ENCODE results near the gene ZFTA. TPM values are rescaled to one million over a fixed set of nuclear protein-coding genes. Genes with fewer than 3 reads are reported as not detected.

Gene ZFTA
- total and polyA plus RNA-seq, 2 donors (not counting 3 experiments of a cell fraction or from before 2014, with no cell fraction given): 9.9 to 25.2 TPM

DNA sequence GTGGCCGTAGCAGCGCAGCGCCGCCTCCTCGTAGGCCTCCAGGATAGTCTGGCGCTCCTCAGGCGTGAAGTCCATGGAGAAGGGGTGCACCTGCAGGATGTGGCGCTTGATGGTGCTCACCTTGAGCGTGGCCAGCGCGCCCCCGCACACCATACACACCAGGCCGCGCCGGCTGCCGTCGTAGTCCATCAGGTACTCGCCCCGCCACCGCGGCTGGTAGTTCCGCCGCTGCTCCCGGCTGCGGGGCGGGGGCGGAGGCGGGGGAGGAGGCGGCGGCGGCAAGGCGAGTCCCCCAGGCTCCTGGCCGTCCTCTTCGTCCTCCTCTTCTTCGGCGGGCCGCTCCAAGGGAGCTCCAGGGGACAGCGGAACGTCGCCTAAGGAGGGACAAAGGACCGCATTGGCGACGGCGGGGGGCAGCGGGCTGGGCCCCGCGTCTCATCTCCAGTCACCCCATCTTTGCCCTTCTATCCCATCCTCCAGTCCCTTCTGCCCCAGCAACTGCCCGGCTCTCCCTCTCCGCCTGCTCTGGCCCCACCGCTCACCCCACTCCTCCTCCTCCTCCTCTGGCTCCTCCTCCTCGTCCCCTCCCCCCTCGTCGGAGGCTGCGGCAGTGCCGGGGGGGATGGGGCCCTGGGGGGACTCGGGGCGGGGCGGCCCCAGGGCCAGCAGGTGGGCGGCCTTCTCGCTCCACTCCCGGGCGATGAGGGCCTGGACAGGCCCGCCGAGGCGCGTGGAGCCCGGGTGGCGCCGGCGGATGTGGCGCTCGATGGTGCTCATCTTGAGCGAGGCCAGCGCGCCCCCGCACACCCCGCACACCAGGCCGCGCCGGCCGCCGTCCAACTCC lies 4.9 kb downstream of the ZFTA start:
- no TSS peak for BruUV-seq (replicated peaks)
- ChIA-PET CTCF (interaction anchor here (1.5 kb wide), 1 partner anchor 386 kb away, joined by 4 read pairs; no protein-coding TSS in a partner anchor), POLR2A (no interaction called here)
- dilution Hi-C loops (cut with MboI; ENCODE audit: extremely low pct_ligation_motif_present, low sequenced_read_pairs): no loop called here
- Histone ChIP-seq H3K9me3 (replicated peaks; ENCODE audit: control insufficient read depth, insufficient read depth, low read length) (no peaks in the 10 kb centered on the region), H3K9me1 (replicated peaks; ENCODE audit: control insufficient read depth, extremely low read depth, insufficient read depth, low read length) (no peaks in the 10 kb centered on the region), H3K4me3 (replicated peaks in 1 of 3; ENCODE audit: insufficient read depth in 1 of 3, low read depth in 1 of 3, low read length in 3 of 3) (peak overlapping the region in 1 of 3 experiments; percentile 20), H3K36me3 (ENCODE audit: control insufficient read depth in 2 of 2, extremely low read depth in 1 of 2, insufficient read depth in 2 of 2, low read length in 2 of 2) (peaks cover 7 to 10% of the 10 kb centered on the region in 2 experiments), H3K27ac (ENCODE audit: insufficient read depth, low read depth, low read length) (no peak overlapping the region), H3K79me2 (ENCODE audit: control insufficient read depth, insufficient read depth, low read length) (peaks cover 15% of the 10 kb centered on the region), H3K4me2 (ENCODE audit: insufficient read depth, low read length) (no peak overlapping the region), H3K27me3 (ENCODE audit: control insufficient read depth in 2 of 2, insufficient read depth in 2 of 2, low read length in 2 of 2) (no peaks in the 10 kb centered on the region), H2AFZ (ENCODE audit: low read depth, low read length) (no peak overlapping the region), H3K9ac (replicated peaks; ENCODE audit: extremely low read depth, insufficient read depth, low read length) (no peak overlapping the region), H3K4me1 (ENCODE audit: control insufficient read depth, extremely low read depth, insufficient read depth, low read length) (peaks cover 17% of the 10 kb centered on the region), H4K20me1 (replicated peaks; ENCODE audit: control insufficient read depth, extremely low read depth, insufficient read depth, low read length) (no peaks in the 10 kb centered on the region)
- peak; percentile 21 for DNase-seq (ENCODE audit: low read depth, low spot score)
- TF ChIP-seq POLR2A (IDR thresholded peaks at IDR 0.05; ENCODE audit: low read depth, low read length) (no peak), JUN (IDR thresholded peaks at IDR 0.05; ENCODE audit: borderline replicate concordance, insufficient read depth, insufficient read length, low read depth) (no peak), POLR2AphosphoS5 (IDR thresholded peaks at IDR 0.05; ENCODE audit: insufficient read depth, low read depth, low read length) (no peak), MYC (IDR thresholded peaks at IDR 0.05; ENCODE audit: low read depth, low read length) (no peak), EZH2 (IDR thresholded peaks at IDR 0.05; ENCODE audit: borderline replicate concordance, low read depth, low read length, severe bottlenecking) (no peak), GATA2 (IDR thresholded peaks at IDR 0.05; ENCODE audit: insufficient read depth, insufficient read length, low read depth, low read length) (no peak), FOS (IDR thresholded peaks at IDR 0.05; ENCODE audit: borderline replicate concordance, insufficient read depth, low read length) (no peak)
- TF ChIP-seq, protein P1, sequence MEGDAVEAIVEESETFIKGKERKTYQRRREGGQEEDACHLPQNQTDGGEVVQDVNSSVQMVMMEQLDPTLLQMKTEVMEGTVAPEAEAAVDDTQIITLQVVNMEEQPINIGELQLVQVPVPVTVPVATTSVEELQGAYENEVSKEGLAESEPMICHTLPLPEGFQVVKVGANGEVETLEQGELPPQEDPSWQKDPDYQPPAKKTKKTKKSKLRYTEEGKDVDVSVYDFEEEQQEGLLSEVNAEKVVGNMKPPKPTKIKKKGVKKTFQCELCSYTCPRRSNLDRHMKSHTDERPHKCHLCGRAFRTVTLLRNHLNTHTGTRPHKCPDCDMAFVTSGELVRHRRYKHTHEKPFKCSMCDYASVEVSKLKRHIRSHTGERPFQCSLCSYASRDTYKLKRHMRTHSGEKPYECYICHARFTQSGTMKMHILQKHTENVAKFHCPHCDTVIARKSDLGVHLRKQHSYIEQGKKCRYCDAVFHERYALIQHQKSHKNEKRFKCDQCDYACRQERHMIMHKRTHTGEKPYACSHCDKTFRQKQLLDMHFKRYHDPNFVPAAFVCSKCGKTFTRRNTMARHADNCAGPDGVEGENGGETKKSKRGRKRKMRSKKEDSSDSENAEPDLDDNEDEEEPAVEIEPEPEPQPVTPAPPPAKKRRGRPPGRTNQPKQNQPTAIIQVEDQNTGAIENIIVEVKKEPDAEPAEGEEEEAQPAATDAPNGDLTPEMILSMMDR (IDR thresholded peaks at IDR 0.05; ENCODE audit: extremely low read depth in 1 of 2, insufficient read depth in 1 of 2, low read depth in 1 of 2, low read length in 2 of 2): no peak
- TF ChIP-seq, protein P2, sequence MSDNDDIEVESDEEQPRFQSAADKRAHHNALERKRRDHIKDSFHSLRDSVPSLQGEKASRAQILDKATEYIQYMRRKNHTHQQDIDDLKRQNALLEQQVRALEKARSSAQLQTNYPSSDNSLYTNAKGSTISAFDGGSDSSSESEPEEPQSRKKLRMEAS (IDR thresholded peaks at IDR 0.05; ENCODE audit: insufficient read depth, insufficient read length): no peak
- intact Hi-C loops (cut with micrococcal nuclease): no loop called here
- FAIRE-seq: no peak
